Activated T-cell treated with anti-CD3 and anti-CD28 coated beads, Interleukin-2, amount 50 U/mL, for 4 hours (primary cell): Measurements from ENCODE around the gene RTN4RL2. TPM values are rescaled to one million over a fixed set of nuclear protein-coding genes. Genes with fewer than 3 reads are reported as not detected.

Experiments
- ATAC-seq, 2 donors: fragments of 200-7000 bp; cut with Tn5 transposase; one replicate each; pipeline ENCODE4 v1.10.0; 2021
- DNase-seq: peaks from one replicate; pipeline ENCODE4 v3.0.0-alpha.2; 2020
- H3K27me3 Mint-ChIP-seq: one replicate; pipeline ENCODE4 v1.8.0; 2021; ENCODE audit warnings: low read depth, mixed read lengths
- H3K36me3 Mint-ChIP-seq: one replicate; pipeline ENCODE4 v1.8.0; 2022; ENCODE audit warnings: mixed read lengths; ENCODE audit not compliant: insufficient read depth
- H3K4me1 Mint-ChIP-seq: one replicate; pipeline ENCODE4 v1.8.0; 2021; ENCODE audit warnings: low read depth, mixed read lengths
- H3K4me3 Mint-ChIP-seq: one replicate; pipeline ENCODE4 v1.8.0; 2021; ENCODE audit warnings: mild to moderate bottlenecking, moderate library complexity, mixed read lengths
- H3K9me3 Mint-ChIP-seq: one replicate; pipeline ENCODE4 v1.8.0; 2021; ENCODE audit warnings: mixed read lengths
- total RNA-seq, 3 donors: library from RNA; stranded (reverse); gene quantifications; one replicate each; pipeline ENCODE4 v1.2.1, GENCODE V29; 2021

The RTN4RL2 gene
- total RNA-seq, 3 donors from 2014 or later = 0.16 to 0.33 (median 0.27) TPM

DNA sequence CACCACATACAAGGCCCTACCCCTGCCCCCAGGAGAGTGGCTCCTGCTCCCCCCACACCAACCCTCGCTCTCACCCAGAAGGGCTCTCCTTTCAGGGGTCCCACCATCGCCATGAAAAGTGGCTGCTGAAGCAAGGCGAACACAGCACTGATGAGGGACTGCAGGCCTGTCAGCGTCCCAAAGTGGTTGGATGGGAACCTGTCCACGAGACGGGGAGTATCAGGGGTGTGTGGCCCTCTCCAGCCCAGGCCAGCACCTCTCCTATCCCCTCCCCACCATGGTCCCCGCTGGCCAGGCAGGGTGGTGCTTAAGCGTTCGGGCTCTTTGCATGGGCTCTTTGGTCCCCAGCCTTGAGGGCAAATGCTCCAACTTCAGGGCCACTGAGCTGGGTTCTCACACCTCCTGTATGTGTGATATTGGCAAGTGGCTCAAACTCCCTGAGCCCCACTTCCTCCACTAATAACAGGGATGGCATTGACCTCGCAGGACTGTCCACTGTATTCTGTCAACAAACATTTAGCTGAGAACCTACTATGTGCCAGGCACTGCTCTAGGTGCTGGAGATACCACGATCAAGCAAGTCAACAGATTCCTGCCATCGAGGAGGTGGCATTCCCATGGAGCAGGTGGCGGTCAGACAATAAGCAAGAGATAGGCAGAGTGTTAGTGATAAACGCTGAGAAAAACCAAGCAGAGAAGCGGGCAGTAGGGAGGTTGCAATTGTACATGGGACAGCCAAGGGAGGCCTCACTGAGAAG, 26.9 kb downstream of the RTN4RL2 start:
- H3K36me3 Mint-ChIP-seq = peaks cover 50% of the 10 kb centered on the region
- H3K4me3 Mint-ChIP-seq = no peak overlapping the region
- ATAC-seq = no peak
- peaks cover 5% of the 10 kb centered on the region for H3K4me1 Mint-ChIP-seq
- no peak for DNase-seq
- H3K27me3 Mint-ChIP-seq = peaks cover 6% of the 10 kb centered on the region
- no peaks in the 10 kb centered on the region for H3K9me3 Mint-ChIP-seq

- Mint-ChIP-seq H3K9me3 (no peaks in the 10 kb centered on the region), H3K36me3 (peaks cover 50% of the 10 kb centered on the region), H3K27me3 (peaks cover 6% of the 10 kb centered on the region), H3K4me3 (no peak overlapping the region), H3K4me1 (peaks cover 4% of the 10 kb centered on the region)
- no peak for ATAC-seq
- DNase-seq = no peak
These were observed 27.8 kb downstream of the RTN4RL2 start for GRCh38 chr11:57487920-57488659.

GRCh38 chr11:57490456-57491248, 30.3 kb downstream of the RTN4RL2 start:
- H3K4me1 Mint-ChIP-seq = peaks cover 8% of the 10 kb centered on the region
- DNase-seq (no peak), ATAC-seq (no peak)
- peaks cover 42% of the 10 kb centered on the region for H3K36me3 Mint-ChIP-seq
- no peaks in the 10 kb centered on the region for H3K27me3 Mint-ChIP-seq
- H3K9me3 Mint-ChIP-seq = no peaks in the 10 kb centered on the region
- no peak overlapping the region for H3K4me3 Mint-ChIP-seq

- peaks cover 42% of the 10 kb centered on the region for H3K36me3 Mint-ChIP-seq
- no peaks in the 10 kb centered on the region for H3K9me3 Mint-ChIP-seq
- ATAC-seq (peak; percentile 63 to 64), DNase-seq (peak; percentile 44)
- H3K4me3 Mint-ChIP-seq = no peak overlapping the region
- H3K27me3 Mint-ChIP-seq = no peaks in the 10 kb centered on the region
- H3K4me1 Mint-ChIP-seq = peaks cover 8% of the 10 kb centered on the region
These were observed 31.2 kb downstream of the RTN4RL2 start for GRCh38 chr11:57491371-57492061.

DNA sequence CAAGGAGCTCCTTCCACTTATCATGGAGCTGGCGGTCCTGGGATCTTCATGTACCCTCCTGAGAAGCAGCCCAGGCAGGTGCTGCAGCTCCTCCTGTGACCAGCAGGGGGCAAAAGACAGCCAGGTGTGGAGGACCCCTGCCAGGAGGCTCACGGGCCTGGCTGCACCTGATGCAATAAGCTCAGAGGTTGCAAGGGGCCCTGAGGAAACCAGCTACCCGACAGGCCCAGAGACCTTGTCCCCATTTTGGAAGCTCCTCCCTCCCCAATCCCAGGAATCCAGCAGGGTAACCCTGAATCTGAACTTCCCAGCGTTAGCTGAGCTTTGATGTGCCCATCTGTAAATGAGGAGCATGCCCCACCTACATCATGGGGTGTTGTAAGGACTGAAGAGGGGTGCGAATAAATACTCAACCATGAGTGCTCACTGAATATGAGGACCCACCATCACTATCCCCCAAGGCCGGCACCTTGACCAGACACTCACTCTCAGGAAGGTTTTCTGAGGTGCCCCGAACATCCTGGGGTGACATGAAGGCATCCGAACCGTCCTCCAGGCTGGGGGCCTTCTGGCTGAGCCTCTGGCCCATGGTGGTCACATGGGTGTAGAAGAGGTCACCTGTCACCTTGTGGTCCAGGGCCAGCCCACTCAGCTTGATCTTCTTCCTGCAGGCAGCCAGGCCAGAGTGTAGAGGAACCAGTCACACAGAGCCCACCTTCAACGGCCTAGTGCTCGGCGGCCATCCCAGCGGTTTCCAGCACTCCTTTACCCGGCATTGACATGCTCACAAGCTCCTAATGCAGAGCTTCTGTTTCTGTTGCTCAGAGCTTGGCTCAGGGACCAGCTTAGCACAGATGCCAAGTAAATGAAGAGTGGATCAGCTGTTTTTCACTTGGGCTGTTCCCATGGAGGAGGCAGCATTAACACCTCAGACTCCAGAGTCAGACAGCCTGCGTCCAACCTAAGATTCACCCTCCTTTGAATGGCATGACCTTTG, 33.5 kb downstream of the RTN4RL2 start:
- H3K36me3 Mint-ChIP-seq = peaks cover 37% of the 10 kb centered on the region
- ATAC-seq = peak; percentile 87 to 88
- no peaks in the 10 kb centered on the region for H3K9me3 Mint-ChIP-seq
- H3K4me1 Mint-ChIP-seq = peaks cover 8% of the 10 kb centered on the region
- no peaks in the 10 kb centered on the region for H3K27me3 Mint-ChIP-seq
- no peak overlapping the region for H3K4me3 Mint-ChIP-seq
- peak; percentile 83 for DNase-seq

- no peak overlapping the region for H3K4me3 Mint-ChIP-seq
- no peak for DNase-seq
- ATAC-seq = no peak
- H3K9me3 Mint-ChIP-seq = no peaks in the 10 kb centered on the region
- peaks cover 27% of the 10 kb centered on the region for H3K36me3 Mint-ChIP-seq
- H3K4me1 Mint-ChIP-seq = peaks cover 8% of the 10 kb centered on the region
- H3K27me3 Mint-ChIP-seq = no peaks in the 10 kb centered on the region
These were observed 35.9 kb downstream of the RTN4RL2 start for GRCh38 chr11:57496109-57496820.

DNA sequence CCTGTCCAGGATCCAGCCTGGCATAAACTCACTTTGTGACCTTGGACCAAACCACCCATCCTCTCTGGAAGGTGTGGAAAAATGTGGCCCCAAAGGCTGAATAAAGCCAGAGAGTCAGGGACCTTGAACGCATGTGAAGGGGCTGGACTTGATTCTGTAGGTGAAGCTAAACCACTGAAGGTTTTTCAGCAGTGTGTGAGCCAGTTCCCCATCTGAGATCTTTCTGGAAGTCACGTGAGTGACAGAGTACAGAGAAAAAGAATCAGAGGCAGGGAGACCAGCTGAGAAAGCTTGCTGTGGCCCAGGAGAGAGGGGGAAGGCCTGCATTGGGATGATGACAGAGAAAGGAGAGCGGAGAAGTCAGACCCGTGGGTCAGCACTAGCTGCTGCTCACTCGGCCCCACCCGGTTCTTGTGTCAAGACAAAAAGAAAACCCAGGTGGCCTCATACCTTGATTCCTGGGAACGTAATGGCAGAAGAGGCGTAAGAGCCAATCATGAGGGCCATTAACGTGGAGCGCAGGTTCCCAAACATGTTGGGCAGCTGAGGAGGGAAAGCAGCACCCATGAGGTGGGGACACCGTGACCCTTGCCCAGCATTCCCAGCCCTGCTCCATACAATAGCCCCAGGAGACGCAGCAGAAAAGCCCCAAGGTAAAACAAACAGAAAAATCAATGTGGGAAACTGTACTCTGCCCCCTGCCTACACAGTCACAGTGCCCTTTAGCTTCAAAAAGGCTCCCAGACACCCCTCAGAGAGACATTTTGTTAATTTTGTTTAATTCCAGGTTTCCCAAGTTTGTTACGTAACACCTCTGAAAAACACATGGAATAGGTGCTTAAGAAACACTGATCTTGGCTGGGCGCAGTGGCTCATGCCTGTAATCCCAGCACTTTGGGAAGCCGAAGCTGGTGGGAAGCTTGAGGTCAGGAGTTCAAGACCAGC, 37.2 kb downstream of the RTN4RL2 start:
- Mint-ChIP-seq H3K27me3 (no peaks in the 10 kb centered on the region), H3K4me3 (no peak overlapping the region), H3K36me3 (peaks cover 24% of the 10 kb centered on the region), H3K9me3 (no peaks in the 10 kb centered on the region), H3K4me1 (peaks cover 8% of the 10 kb centered on the region)
- ATAC-seq (no peak), DNase-seq (no peak)

GRCh38 chr11:57498540-57498939, 38.2 kb downstream of the RTN4RL2 start:
- Mint-ChIP-seq H3K36me3 (peaks cover 24% of the 10 kb centered on the region), H3K4me1 (peaks cover 6% of the 10 kb centered on the region)
- no peak for ATAC-seq

GRCh38 chr11:57499413-57499982, 39.2 kb downstream of the RTN4RL2 start:
- Mint-ChIP-seq H3K36me3 (peaks cover 25% of the 10 kb centered on the region), H3K4me1 (no peaks in the 10 kb centered on the region), H3K9me3 (no peaks in the 10 kb centered on the region), H3K27me3 (no peaks in the 10 kb centered on the region), H3K4me3 (no peak overlapping the region)
- peak; percentile 82 to 91 for ATAC-seq
- DNase-seq = no peak

More at GRCh38 chr11:57498540-57498939, 38.2 kb downstream of the RTN4RL2 start:
- Mint-ChIP-seq H3K27me3 (no peaks in the 10 kb centered on the region), H3K4me3 (no peak overlapping the region), H3K9me3 (no peaks in the 10 kb centered on the region)
- no peak for DNase-seq

- Mint-ChIP-seq H3K4me1 (no peaks in the 10 kb centered on the region), H3K36me3 (peaks cover 25% of the 10 kb centered on the region), H3K4me3 (no peak overlapping the region), H3K9me3 (no peaks in the 10 kb centered on the region), H3K27me3 (no peaks in the 10 kb centered on the region)
- ATAC-seq (no peak), DNase-seq (no peak)
These were observed 39.7 kb downstream of the RTN4RL2 start for GRCh38 chr11:57499983-57500461.

GRCh38 chr11:57500515-57500914, 40.2 kb downstream of the RTN4RL2 start:
- DNase-seq (no peak), ATAC-seq (no peak)
- Mint-ChIP-seq H3K27me3 (no peaks in the 10 kb centered on the region), H3K4me3 (no peak overlapping the region), H3K9me3 (no peaks in the 10 kb centered on the region), H3K4me1 (no peaks in the 10 kb centered on the region), H3K36me3 (peaks cover 26% of the 10 kb centered on the region)
